ENCODE data around the gene ASB1. TPM values are rescaled to one million over a fixed set of nuclear protein-coding genes. Genes with fewer than 3 reads are reported as not detected.
A peak's percentile ranks its signal among the peaks of the same experiment; 100 is the strongest.

The ASB1 gene
- total RNA-seq, 1 donor from 2014 or later, result 16.7 TPM

DNA sequence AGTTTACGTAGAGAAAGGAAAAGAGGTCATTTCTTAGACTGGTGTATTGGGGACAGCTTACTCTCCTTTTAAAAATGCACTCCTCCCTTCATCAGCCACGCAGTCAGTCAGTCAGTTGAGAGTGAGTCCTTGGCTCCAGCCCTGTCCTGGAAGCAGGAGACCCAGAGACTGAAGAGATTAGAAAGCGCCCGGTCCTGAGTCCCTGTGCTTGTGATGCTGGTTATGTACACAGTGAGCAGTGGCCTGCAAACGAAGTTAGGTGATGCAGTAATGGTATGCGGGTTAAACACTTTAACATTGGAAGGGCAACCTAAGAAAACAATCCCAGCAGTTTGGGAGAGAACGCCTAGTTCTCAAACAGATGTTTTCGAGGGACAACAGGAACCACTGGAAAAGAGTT, 6.3 kb upstream of the ASB1 start:
- no peaks in the 10 kb centered on the region for H3K27me3 ChIP-seq
- H3K9me3 ChIP-seq, result no peaks in the 10 kb centered on the region
- TF ChIP-seq POLR2A (IDR thresholded peaks at IDR 0.05), result no peak
- no peak for TF ChIP-seq POLR2AphosphoS5 (IDR thresholded peaks at IDR 0.05; ENCODE audit: insufficient read depth in 1 of 2, low read depth in 1 of 2)
- TF ChIP-seq, protein P1, sequence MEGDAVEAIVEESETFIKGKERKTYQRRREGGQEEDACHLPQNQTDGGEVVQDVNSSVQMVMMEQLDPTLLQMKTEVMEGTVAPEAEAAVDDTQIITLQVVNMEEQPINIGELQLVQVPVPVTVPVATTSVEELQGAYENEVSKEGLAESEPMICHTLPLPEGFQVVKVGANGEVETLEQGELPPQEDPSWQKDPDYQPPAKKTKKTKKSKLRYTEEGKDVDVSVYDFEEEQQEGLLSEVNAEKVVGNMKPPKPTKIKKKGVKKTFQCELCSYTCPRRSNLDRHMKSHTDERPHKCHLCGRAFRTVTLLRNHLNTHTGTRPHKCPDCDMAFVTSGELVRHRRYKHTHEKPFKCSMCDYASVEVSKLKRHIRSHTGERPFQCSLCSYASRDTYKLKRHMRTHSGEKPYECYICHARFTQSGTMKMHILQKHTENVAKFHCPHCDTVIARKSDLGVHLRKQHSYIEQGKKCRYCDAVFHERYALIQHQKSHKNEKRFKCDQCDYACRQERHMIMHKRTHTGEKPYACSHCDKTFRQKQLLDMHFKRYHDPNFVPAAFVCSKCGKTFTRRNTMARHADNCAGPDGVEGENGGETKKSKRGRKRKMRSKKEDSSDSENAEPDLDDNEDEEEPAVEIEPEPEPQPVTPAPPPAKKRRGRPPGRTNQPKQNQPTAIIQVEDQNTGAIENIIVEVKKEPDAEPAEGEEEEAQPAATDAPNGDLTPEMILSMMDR (IDR thresholded peaks at IDR 0.05), result no peak
- H3K36me3 ChIP-seq, result no peaks in the 10 kb centered on the region
- no peak for DNase-seq (ENCODE audit: extremely low spot score in 2 of 2)
- H3K27ac ChIP-seq, result no peak overlapping the region
- H3K4me1 ChIP-seq, result peaks cover 13% of the 10 kb centered on the region
- intact Hi-C loops (cut with DNase I), result no loop called here
- no peak overlapping the region for H3K4me3 ChIP-seq

DNA sequence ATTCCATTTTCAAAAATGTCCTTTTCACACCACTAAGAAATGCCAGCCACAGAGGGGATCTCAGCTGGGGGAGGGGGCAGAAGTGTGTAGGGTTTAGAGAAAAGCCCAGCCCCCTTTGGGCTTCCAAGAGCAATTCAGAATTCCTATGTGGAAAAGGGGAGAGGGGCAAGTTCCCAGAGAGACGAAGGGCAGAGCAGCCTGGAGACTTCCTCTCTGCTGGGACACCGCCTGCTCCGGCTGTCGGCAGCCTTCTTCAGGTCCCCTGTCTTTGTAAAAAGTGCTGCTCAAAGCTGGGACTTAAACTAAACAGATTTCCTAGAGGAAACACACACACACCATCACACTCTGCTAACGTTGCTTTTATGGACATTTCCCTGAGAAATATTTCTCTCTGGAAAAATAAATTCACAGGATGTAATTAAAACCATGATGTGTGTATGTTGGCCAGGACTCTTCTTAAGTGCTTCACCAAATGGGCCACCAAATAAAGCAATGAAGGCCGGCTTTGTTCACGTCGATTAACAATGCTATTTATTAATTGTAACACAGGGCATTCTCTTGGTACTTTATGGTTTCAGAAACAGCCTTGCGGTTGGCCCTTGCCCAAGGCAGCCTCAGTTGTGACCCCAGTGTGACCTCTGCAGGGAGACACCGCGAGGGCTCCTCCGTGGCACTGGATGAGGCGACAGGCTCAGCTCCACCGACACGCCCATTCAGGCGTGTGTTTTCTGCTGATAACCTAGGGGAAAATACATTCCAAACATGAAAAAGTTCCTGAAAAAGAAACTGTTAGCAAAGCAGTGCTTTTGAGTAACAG, 5.6 kb upstream of the ASB1 start:
- no peak for DNase-seq (ENCODE audit: extremely low spot score in 2 of 2)
- Histone ChIP-seq H3K9me3 (no peaks in the 10 kb centered on the region), H3K4me1 (peaks cover 19% of the 10 kb centered on the region), H3K27me3 (no peaks in the 10 kb centered on the region), H3K27ac (no peak overlapping the region), H3K36me3 (no peaks in the 10 kb centered on the region), H3K4me3 (no peak overlapping the region)
- intact Hi-C loops (cut with DNase I), result no loop called here
- TF ChIP-seq POLR2A (IDR thresholded peaks at IDR 0.05) (no peak), POLR2AphosphoS5 (IDR thresholded peaks at IDR 0.05; ENCODE audit: insufficient read depth in 1 of 2, low read depth in 1 of 2) (peak in 1 of 2 donors; percentile 20)

DNA sequence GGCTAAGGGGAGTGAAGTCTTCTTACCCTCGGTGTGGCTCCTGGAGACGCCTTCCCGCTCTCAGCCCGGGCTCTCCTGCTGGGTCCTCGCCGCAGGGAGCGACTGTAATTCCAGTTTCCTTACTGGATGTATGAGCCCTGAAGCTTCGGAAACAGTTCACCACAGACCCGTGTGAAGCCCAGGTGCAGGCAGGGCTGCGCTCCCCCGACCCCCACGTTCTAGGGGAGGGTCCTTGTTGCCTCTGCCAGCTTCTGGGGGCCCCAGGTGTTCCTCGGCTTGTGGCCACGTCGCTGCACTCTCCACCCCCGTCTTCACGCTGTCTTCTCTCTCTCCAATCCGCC, 5.1 kb upstream of the ASB1 start:
- intact Hi-C loops (cut with DNase I), result no loop called here
- peaks cover 22% of the 10 kb centered on the region for H3K4me1 ChIP-seq
- H3K27ac ChIP-seq, result no peak overlapping the region
- no peaks in the 10 kb centered on the region for H3K36me3 ChIP-seq
- H3K27me3 ChIP-seq, result no peaks in the 10 kb centered on the region
- no peaks in the 10 kb centered on the region for H3K9me3 ChIP-seq
- no peak for DNase-seq (ENCODE audit: extremely low spot score in 2 of 2)
- no peak overlapping the region for H3K4me3 ChIP-seq
- TF ChIP-seq POLR2AphosphoS5 (IDR thresholded peaks at IDR 0.05; ENCODE audit: insufficient read depth in 1 of 2, low read depth in 1 of 2) (no peak), POLR2A (IDR thresholded peaks at IDR 0.05) (no peak)
- TF ChIP-seq, protein P1 (IDR thresholded peaks at IDR 0.05), result no peak

DNA sequence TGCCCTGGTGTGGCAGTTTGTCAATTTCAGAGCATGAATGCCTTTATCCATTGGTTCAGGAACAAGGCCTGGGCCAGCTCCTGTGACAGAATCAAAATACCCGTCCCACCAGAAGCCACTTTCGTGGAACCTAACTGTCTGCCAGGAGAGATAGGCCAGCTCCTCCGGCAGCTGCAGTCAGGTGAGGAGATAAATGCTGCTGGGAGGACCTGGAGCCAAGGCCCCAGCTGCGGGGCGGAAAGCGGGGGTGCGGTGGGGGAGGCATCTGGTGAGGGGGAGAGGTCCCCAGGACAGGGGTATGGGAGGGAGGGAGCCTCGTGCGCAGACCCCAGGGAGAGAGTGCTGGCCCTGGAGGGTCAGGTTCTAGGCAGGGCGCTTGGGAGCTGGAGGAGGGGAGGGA, 4.4 kb upstream of the ASB1 start:
- TF ChIP-seq POLR2A (IDR thresholded peaks at IDR 0.05) (no peak), POLR2AphosphoS5 (IDR thresholded peaks at IDR 0.05; ENCODE audit: insufficient read depth in 1 of 2, low read depth in 1 of 2) (no peak)
- TF ChIP-seq, protein P1 (IDR thresholded peaks at IDR 0.05), result no peak
- H3K4me1 ChIP-seq, result peaks cover 22% of the 10 kb centered on the region
- H3K4me3 ChIP-seq, result no peak overlapping the region
- intact Hi-C loops (cut with DNase I), result no loop called here
- DNase-seq (ENCODE audit: extremely low spot score in 2 of 2), result no peak
- no peak overlapping the region for H3K27ac ChIP-seq
- no peaks in the 10 kb centered on the region for H3K27me3 ChIP-seq
- no peaks in the 10 kb centered on the region for H3K9me3 ChIP-seq
- no peaks in the 10 kb centered on the region for H3K36me3 ChIP-seq

DNA sequence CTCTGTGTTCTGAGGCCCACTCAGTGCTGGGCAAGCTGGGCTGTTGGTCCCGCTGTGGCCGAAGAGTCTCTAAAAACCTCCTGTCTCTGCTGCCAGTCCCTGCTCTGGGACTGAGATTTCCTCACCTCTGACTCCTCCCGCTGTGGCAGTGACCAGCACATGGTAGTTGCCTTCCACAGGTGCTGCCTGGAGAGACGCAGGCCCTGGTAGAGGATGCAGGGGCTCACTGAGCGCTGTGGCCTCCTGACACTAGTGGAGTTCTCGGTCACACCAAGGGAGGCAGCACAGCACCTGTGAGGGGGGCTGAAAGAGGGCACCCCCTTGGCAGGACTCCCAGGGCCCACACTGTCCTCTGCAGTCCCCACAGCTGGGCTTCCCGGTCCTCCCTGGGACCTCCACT, 3.8 kb upstream of the ASB1 start:
- intact Hi-C loops (cut with DNase I), result no loop called here
- no peak overlapping the region for H3K27ac ChIP-seq
- H3K4me1 ChIP-seq, result peaks cover 29% of the 10 kb centered on the region
- H3K4me3 ChIP-seq, result no peak overlapping the region
- H3K36me3 ChIP-seq, result no peaks in the 10 kb centered on the region
- TF ChIP-seq POLR2A (IDR thresholded peaks at IDR 0.05), result no peak
- H3K27me3 ChIP-seq, result no peaks in the 10 kb centered on the region
- no peaks in the 10 kb centered on the region for H3K9me3 ChIP-seq
- DNase-seq (ENCODE audit: extremely low spot score in 2 of 2), result no peak

DNA sequence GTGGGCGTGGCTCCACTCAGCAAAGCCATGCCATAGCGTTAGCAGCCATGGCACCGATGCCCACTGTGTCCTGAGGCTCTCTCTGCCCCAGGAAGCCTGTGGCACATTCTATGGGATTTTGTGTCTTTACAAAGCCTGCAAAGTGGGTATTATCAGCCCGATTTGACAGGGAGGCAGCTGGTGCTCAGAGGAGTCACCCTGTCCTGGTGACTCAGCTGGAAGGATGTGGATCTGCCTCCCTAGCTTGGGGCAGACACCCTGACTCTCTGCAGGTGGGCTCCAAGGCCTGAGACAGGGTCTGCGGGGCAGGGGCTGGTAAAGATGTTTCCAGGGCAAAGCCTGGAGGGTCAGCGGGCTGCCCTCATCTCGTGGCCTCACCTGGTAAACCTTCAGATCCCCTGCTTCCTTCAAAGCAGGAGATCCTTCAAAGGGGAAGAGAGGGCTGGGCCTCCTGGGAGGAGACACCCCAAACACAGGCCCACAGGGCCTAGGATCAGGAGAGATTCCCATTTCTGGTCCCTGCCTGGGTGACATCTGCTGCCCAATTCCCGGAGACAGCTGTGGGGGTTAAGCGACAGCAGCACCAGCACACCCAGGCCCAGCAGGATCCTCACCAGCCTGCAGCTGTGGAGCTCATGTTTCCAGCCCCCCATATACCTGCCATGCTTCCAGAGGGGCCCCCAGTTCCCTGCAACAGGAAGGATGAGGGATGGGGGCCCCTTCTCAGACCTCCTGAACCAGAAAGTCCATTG, 3.0 kb upstream of the ASB1 start:
- intact Hi-C loops (cut with DNase I), result no loop called here
- peaks cover 37% of the 10 kb centered on the region for H3K4me1 ChIP-seq
- no peaks in the 10 kb centered on the region for H3K27me3 ChIP-seq
- H3K27ac ChIP-seq, result no peak overlapping the region
- H3K4me3 ChIP-seq, result no peak overlapping the region
- no peaks in the 10 kb centered on the region for H3K36me3 ChIP-seq
- no peak for DNase-seq (ENCODE audit: extremely low spot score in 2 of 2)
- no peaks in the 10 kb centered on the region for H3K9me3 ChIP-seq
- no peak for TF ChIP-seq POLR2AphosphoS5 (IDR thresholded peaks at IDR 0.05; ENCODE audit: insufficient read depth in 1 of 2, low read depth in 1 of 2)

Data from vagina (tissue), 2 donors.